SK-N-DZ (cell line): ENCODE results near the gene NLGN1.
"Not testable (repeated sequence)": the region's sequence is repeated elsewhere in the genome, so short reads cannot be mapped to it uniquely, and the experiment has no call there.

Source experiments
- DNase-seq: peaks from one replicate; pipeline ENCODE4 v3.0.0-alpha.2; 2015; ENCODE audit warnings: low spot score

NLGN1 gene

DNA sequence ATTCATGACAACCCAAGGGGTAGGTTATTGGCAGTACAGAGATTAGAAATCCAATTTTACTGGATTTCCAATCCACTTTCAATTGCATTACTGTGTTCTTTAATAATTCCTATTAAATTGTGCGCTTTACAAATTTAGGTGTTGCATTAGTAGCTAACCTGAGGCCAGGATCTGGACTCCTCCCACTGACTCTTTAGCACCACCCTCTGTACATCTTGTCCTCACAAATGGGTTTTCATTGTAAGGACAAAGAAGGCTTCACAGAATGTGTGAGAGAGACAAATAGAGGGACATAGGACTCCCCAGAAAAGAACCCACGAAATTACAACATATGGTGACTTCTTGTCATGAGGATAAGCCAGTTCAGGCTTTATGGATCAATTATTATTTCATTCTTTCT lies 818.5 kb downstream of the NLGN1 start:
- no peak for DNase-seq

DNA sequence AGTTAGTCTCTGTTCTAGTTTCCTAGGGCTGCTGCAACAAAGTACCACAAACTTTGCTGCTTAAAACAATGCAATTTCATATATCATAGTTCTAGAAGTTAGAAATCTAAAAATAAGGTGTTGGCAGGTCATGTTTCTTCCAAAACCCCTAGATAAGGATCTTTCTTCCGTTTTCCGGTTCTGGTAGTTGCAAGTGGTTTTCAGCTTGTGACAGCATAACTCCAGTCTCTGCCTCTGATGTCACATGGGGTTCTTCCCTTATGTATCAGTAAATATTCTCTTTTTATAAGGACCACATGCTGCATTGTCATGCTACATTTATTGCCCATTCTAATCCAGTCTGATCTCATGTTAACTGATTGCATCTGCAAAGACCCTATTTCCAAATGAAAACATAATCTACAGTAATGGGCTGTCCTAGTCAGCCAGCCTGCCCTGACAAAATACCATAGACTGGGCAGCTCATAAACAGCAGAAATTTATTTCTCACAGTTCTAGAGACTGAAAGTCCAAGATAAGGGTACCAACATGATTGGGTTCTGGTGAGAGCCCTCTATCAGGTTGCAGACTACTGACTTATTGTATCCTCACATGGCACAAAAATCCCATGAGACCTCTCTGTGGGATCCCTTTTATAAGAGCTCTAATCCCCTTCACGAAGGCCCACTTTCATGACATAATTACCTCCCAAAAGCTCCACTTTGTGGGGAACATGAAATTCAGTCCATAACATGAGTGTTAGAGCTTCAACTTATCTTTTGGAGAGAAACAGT lies 819.6 kb downstream of the NLGN1 start:
- no peak for DNase-seq

DNA sequence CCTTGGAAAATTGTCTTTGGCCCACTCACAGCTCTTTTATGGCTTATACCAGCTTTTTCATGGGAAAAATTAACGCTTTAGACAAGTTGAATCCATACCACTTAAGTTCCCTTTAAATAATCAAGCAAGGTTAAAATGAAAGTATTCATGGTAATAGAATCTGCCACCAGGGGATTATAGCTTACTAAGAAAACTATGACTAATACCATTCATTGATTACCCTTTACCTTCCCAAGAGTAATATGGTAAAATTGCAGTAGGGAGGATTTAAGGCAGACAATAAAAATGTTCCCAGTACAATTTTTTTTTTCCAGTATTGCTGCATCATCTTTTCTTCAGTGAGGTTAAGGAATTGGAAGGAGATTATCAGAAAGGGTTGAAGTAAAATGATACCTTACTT lies 820.5 kb downstream of the NLGN1 start:
- DNase-seq: no peak

DNA sequence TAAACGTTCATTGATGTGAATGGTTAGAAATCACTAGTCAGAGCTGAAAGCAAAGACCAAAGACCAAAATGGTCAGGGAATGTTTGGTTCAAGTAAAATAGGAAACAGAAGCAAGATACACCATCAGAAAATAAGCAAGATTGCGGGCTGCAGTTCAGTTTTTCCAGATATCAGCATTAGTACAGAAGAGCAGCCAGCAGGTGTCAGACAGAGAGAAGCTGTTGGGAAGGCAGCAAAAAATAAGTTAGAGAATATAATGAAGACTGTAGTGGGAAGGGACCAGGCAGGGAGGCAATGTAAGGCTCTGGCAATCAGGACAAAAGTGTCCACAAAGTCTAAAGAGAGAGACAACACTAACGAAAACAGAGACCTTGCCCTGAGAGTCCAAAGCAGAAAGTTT lies 822.2 kb downstream of the NLGN1 start:
- no peak for DNase-seq

DNA sequence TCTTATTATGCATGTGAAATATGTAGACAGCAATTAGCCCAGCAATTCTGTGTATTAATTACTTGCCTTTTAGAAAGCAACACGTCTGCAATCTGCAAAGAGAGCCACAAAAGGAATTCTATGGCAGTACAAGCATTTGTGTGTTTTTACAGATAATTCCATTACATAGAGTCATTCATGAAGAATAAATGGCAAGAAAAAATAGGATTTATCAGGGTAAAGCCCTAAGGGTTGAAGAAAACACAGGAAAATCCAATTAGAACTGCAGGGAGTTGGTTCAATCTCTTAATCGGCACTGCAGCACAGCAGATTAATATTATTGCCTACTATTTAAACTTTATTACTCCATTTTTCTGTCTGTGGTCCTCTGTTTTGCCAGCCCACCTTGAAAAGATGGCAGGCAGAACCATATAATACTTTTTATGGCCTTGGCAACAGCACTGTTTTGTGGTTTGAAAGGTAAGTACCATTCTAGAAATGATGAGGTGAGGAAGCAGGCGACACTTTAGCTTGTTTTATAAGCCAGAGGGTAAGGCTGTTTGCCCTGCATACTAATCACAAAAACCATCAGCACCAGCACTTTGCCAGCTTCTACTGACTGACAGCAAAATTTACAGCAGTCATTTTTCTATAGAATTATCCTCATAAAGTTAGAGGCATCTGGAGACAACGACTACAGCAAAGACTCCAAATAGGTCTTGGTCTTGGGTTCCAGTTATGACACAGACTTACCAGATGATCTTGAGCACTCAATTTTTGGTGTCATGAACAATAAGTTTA lies 823.4 kb downstream of the NLGN1 start:
- DNase-seq: no peak

DNA sequence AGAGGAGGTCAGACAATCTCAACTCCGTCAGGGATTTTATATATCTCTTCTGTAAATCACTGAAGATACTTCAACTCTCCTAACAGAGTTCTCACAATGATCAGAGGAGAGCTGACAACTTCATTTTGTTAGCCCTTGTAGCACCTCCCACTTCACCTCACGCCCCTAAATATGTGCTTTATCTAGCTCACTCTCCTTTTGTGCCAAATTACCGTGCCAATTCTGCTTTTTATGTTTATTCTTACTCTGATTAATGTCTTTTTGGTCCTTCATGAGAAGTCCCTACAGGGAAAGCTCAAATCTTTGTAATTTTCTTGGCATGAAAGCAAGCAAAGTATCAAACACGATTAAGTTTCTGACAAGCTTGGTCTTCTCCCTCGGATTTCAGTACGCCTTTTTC lies 825.5 kb downstream of the NLGN1 start:
- no peak for DNase-seq

DNA sequence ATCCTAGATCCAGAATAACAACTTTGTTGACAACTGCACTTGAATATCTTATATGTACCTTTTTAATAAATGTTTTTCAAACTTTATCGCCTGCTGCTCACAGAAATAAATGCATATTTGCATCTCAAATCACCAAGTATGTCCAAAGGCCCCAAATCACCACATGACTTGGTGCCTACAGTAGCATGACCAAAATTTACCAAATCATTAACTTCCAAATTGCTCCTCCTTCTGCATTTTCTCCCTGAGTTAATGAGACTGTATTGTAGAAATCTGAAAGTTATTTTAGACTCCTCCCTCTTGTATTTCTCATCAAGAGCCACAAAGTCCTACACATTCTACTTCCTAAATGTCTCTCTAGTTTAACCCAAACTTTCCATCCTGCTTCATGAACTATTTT lies 826.1 kb downstream of the NLGN1 start:
- DNase-seq: no peak

DNA sequence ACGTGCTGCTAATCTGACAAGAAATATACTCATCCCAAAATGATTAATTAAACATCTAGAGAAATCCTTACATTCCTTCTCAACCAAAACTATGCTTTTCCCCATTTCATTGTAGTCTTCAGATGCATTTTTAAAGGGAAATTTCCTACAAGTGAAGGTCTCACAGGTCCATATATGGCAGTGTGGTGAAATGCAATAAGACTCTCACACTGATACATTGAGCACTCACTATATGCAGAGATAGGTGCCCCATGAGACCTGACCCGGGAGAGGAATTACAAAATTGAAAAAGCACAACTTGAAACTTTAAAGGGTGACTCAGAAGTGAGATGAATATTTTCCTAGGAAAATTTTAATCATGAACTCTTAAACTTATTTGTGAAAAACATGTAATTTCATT lies 832.4 kb downstream of the NLGN1 start:
- no peak for DNase-seq

DNA sequence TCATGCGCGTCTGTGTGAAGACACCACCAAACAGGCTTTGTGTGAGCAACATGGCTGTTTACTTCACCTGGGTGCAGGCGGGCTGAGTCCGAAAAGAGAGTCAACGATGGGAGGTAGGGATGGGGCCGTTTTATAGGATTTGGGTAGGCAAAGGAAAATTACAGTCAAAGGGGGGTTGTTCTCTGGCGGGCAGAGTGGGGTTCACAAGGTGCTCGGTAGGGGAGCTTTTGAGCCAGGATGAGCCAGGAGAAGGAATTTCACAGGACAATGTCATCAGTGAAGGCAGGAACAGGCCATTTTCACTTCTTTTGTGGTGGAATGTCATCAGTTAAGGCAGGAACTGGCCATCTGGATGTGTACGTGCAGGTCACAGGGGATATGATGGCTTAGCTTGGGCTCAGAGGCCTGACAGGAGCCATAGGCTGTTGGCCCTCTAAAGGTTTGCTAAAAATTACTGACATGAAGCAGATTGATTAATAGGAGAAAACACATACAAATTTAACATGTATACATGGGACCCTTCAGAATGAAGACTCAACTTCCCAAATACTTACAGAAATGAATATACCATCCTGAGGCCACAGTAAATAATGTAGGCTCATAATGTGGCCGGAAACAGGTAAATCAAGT lies 834.6 kb downstream of the NLGN1 start:
- not testable (repeated sequence) for DNase-seq

DNA sequence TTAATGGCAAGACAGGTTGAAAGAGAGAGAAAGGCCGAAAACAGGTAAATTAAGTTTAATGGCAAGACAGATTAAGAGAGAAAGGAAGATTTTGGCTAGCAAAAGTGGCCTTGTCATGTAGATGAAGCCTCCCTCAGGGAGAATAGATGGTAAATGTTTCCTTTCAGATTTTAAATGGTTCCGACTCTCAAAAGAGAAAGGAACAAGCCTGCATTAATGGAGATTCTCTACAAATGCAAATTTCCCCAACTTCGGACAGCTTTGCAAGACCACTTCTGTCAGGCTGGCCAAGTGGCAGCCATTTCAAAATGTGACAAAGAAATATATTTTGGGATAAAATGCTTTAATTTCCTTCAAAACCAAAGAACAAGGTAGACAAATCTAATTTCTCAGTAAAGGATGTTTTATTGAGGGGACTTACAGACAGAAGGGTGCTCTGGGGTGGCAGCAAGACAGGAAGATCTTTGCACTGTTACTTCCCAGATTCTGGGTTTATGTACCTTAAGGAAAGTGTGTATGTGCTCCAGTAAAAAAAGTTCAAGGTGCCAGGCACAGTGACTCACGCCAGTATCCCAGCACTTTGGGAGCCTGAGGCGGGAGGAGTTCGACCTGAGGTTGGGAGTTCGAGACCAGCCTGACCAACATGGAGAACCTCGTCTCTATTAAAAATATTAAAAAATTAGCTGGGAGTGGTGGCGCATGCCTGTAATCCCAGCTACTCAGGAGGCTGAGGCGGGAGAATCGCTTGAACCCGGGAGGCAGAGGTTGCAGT lies 835.3 kb downstream of the NLGN1 start:
- no peak for DNase-seq

DNA sequence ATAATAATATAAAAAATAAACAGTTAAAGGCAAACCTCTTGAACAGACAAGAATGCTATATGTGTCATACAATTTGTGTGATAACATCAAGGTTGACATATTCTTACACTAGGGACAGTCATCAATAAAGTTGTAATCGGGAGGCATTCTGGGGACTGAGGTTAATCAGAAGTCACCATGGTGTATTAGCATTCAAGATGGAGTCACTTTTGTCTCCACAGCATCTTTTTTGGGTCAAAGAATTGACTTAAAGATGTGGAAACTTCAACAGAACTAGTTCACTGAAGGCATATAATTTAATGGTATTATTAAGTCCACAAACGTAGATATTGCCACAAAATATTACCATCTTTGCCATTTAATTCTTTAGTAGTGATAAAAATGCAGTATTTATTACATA lies 836.0 kb downstream of the NLGN1 start:
- DNase-seq: no peak

DNA sequence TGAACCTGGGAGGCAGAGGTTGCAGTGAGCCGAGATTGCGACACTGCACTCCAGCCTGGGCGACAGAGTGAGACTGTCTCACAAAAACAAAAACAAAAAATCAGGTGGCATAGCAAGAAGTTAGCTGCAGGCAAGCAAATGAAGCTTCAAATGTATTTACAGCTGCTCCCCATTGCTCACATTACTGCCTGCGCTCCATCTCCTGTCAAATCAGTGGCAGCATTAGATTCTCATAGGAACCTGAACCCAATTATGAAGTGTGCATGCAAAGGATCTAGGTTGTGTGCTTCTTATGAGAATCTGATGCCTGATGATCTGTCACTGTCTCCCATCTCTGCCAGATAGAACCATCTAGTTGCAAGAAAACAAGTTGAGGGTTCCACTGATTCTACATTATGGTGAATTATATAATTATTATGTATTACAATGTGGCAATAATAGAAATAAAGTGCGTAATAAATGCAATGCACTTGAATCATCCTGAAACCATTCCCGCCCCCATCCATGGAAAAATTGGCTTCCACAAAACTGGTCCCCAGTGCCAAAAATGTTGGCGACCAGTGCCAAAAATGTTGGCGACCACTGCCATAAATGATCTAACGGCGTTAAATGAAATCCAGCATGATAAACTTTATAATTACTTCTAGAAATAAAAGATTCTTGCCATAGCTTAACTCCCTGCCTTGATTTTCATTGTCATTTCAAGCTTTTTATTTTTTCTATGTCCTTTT lies 844.9 kb downstream of the NLGN1 start:
- DNase-seq: peak; percentile 93

DNA sequence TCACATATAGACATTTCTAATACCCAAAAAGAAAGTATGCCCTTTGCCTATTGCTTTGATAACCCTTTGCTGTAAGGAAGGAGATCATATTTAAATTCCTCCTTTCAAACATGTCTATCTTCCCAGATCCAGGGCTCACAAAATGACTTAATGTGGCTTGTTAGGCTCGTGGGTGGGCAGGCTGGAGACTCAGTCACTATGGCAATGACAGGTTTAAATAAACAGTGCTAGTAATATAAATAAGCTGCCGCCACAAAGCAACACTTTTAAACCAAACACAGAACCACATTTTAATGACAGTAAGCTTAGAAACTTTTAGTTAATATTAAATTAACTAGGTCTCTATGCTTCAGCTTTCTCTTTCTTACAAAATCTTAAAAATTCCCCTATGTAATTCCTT lies 845.6 kb downstream of the NLGN1 start:
- no peak for DNase-seq

DNA sequence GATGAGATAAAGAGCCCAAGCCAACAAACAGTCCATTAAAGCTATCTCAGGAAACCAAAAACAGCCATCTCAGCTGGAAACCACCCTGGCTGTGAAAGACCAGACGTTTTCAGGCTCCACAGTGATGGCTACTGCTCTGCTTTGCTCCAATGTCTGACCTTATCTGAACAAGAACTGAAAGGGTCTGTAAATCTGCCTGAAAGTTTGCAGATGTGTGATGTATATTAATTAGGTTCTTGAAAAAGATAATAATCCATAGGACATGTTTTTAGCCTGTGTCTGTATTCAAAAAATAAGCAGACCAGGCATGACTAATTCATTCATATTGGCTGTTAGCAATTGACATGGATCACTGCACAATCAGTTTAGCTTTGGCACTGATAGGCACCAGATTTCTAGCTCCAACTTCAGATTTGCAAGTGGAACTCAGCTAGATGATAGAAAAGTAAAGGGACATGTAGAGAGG lies 850.2 kb downstream of the NLGN1 start:
- DNase-seq: peak; percentile 100

DNA sequence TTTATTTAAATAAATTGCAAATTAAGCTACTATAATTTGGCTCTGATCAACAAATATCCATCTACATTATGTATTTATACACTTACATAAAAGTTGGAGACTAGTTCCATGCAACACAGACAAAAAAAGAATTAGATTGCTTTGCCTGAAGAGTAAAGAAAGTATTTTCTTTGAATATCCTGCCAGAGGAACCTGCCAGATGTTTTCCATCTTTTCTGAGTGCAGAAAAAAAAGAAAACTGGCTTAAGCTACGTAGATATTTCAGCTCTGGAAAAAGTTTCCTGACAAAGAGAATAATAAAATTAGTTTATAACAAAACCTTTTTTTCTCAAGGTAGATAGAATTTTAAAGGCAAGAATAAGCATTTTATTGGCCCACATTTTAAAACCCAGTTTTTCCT lies 854.1 kb downstream of the NLGN1 start:
- DNase-seq: no peak

DNA sequence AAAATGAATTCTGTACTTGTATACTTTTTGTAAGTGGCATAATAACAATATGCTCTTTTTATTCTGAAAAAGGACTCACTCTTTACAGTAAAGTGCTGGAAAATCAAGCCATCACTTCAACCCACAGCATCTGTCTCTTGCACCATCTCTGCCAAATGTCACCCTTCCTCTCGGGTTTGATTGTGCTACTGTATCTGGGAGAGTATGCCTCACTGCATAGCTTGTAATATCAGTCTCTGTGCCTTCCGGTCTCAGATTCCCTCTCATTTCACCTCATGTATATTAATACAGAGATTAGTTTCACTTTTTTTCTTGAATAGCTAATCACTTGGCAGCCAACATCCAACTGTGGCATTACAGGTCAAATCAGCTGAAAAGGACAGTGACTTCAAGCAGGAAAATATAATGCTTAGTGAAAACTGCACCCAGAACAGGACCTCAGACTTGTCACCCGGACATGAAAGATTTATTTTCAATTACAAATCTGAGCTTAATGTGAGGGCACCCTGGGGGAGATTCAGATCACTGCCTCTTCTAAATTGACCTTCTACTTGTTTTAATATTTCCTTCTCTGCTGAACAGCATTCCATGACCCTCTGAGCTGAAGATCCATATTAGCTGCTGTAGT lies 855.8 kb downstream of the NLGN1 start:
- DNase-seq: peak; percentile 35

DNA sequence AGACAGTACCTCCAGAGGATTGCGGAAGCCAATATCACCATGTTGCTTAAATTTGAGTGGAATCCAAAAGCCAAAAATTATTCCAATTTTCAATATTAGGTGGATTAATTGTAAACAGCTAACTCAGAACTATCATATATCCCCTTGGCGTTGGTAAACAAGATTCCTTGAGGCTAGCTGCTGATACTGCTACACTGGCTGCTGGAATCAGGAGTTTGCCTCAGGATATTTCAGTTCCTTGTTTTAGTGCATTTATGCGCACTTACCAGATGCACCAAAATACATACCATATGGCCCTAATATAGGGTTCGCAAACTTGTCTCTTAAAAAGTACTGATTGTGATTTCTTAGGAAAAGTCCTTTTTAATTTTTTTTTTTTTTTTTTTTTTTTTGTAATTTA lies 856.4 kb downstream of the NLGN1 start:
- DNase-seq: no peak

DNA sequence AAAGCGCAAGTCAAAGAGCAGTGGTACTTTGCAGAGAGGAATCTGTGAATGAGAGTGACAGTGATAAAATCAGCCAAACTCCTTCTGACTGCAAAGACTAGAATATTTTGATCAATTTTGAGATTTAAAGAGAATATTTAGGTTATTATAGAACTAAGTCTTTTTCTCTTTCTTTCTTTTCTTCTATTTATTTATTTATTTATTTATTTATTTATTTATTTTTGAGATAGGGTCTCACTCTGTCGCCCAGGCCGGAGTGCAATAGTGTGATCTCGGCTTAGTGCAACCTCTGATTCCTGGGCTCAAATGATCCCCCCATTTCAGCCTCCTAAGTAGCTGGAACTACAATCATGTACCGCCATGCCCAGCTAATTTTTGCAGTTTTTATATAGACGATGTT lies 857.9 kb downstream of the NLGN1 start:
- DNase-seq: no peak

DNA sequence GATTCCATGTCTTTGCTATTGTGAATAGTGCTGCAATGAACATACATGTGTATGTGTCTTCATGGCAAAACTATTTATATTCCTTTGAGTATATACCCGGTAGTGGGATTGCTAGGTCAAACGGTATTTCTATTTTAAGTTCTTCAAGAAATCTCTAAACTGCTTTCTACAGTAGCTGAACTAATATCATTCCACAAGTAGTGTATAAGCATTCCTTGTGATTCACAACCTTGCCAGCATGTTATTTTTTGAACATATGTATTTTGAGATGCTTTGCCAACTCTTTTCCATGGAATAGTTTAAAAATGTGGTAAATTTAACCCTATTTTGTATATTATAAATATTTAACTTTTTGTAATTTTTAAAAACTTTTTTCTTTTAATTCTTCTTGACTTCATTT lies 868.9 kb downstream of the NLGN1 start:
- DNase-seq: no peak

DNA sequence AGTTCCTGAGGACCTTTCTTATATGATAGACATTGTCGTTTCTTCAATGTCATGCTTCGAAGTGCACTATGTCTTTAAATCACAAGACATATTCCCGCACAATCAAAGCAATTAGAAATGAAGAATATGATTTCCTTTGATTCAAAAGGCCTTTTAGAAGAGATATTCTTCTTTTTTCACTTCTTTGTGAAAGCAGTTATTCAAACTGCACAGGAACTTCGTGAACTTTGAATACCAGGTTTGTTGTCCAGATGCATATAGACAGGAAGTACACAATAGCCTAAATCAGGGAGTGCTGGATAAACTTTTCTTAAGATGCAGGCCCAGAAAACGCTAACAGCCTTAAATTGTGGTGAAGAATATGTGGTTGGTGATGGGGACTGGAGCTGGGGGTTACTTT lies 870.5 kb downstream of the NLGN1 start:
- DNase-seq: no peak

DNA sequence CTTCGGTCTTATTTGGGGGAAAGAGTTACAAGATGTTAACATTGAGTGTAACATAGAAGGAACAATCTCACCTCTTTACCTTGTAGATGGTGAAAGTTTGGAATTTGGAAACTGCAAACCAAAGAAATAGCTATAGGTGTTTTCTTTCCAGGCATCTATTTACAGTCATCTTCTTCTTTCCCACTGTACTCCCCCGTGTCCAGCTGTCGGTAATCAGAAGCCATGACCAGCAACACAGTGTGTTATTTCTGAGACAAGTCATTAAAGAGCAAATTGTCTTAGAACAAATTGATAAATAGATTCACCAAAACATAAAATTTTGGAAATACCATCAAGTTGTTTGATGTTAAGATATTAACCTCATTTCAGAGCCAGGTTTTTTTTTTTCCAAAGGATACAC lies 871.0 kb downstream of the NLGN1 start:
- DNase-seq: no peak
